ENCODE data around the gene SBF2. TPM values are rescaled to one million over a fixed set of nuclear protein-coding genes. Genes with fewer than 3 reads are reported as not detected.
A peak's percentile ranks its signal among the peaks of the same experiment; 100 is the strongest.
"Not testable (repeated sequence)": the region's sequence is repeated elsewhere in the genome, so short reads cannot be mapped to it uniquely, and the experiment has no call there.

Gene SBF2
- total RNA-seq, 1 experiment from 2014 or later = 23.1 TPM

- DNase-seq (ENCODE audit: low read depth) = peak; percentile 75
Measured at GRCh38 chr11:9755561-9756185, 538.3 kb downstream of the SBF2 start.

- no peak for DNase-seq (ENCODE audit: low read depth)
Measured at GRCh38 chr11:9754010-9754471, 540.0 kb downstream of the SBF2 start.

- peak; percentile 84 for DNase-seq (ENCODE audit: low read depth)
Measured at GRCh38 chr11:9753021-9753420, 541.0 kb downstream of the SBF2 start.

GRCh38 chr11:9752091-9752490, 541.9 kb downstream of the SBF2 start:
- DNase-seq (ENCODE audit: low read depth) = peak; percentile 28

GRCh38 chr11:9750551-9750950, 543.5 kb downstream of the SBF2 start:
- no peak for DNase-seq (ENCODE audit: low read depth)

- peak; percentile 79 for DNase-seq (ENCODE audit: low read depth)
Measured at GRCh38 chr11:9748361-9748970, 545.6 kb downstream of the SBF2 start.

GRCh38 chr11:9747828-9748227, 546.2 kb downstream of the SBF2 start:
- DNase-seq (ENCODE audit: low read depth) = no peak

- DNase-seq (ENCODE audit: low read depth) = no peak
Measured at GRCh38 chr11:9747229-9747628, 546.8 kb downstream of the SBF2 start.

- DNase-seq (ENCODE audit: low read depth) = no peak
Measured at GRCh38 chr11:9745411-9746211, 548.4 kb downstream of the SBF2 start.

- DNase-seq (ENCODE audit: low read depth) = not testable (repeated sequence)
Measured at GRCh38 chr11:9743512-9743911, 550.5 kb downstream of the SBF2 start.

GRCh38 chr11:9741260-9741659, 552.8 kb downstream of the SBF2 start:
- DNase-seq (ENCODE audit: low read depth) = no peak

GRCh38 chr11:9740202-9740883, 553.7 kb downstream of the SBF2 start:
- DNase-seq (ENCODE audit: low read depth) = no peak

GRCh38 chr11:9739123-9739900, 554.7 kb downstream of the SBF2 start:
- no peak for DNase-seq (ENCODE audit: low read depth)

- DNase-seq (ENCODE audit: low read depth) = no peak
Measured at GRCh38 chr11:9738707-9739106, 555.3 kb downstream of the SBF2 start.

- DNase-seq (ENCODE audit: low read depth) = no peak
Measured at GRCh38 chr11:9738116-9738515, 555.9 kb downstream of the SBF2 start.

- no peak for DNase-seq (ENCODE audit: low read depth)
Measured at GRCh38 chr11:9736365-9736764, 557.7 kb downstream of the SBF2 start.

- no peak for DNase-seq (ENCODE audit: low read depth)
Measured at GRCh38 chr11:9735919-9736318, 558.1 kb downstream of the SBF2 start.

GRCh38 chr11:9735236-9735635, 558.8 kb downstream of the SBF2 start:
- no peak for DNase-seq (ENCODE audit: low read depth)

GRCh38 chr11:9733212-9733611, 560.8 kb downstream of the SBF2 start:
- DNase-seq (ENCODE audit: low read depth) = no peak

- no peak for DNase-seq (ENCODE audit: low read depth)
Measured at GRCh38 chr11:9732453-9732852, 561.6 kb downstream of the SBF2 start.

GRCh38 chr11:9731256-9731655, 562.8 kb downstream of the SBF2 start:
- DNase-seq (ENCODE audit: low read depth) = no peak

Data from HT1080 (cell line).